CD14-positive monocyte (primary cell): Measurements from ENCODE around the gene HAL. TPM values are rescaled to one million over a fixed set of nuclear protein-coding genes. Genes with fewer than 3 reads are reported as not detected.

Experiments
- DNase-seq, 3 donors: peaks; one replicate each; pipeline ENCODE4 v3.0.0-alpha.2; 2011 to 2022
- H2AFZ ChIP-seq: 2 replicates; pipeline ENCODE4 v1.6.0; 2012; ENCODE audit warnings: mild to moderate bottlenecking, low read depth, low read length, inconsistent platforms; ENCODE audit not compliant: insufficient read depth, poor library complexity, severe bottlenecking
- H3K27ac ChIP-seq, 2 donors: 1 replicate in 1 of 2; 2 replicates in 1 of 2; pipeline ENCODE4 v1.5.1; 2012 to 2013; ENCODE audit warnings: low read length in 2 of 2, control low read depth in 1 of 2, inconsistent platforms in 1 of 2, low read depth in 1 of 2, mild to moderate bottlenecking in 1 of 2
- H3K27me3 ChIP-seq, 2 donors: one replicate each; pipeline versions ENCODE4 v1.6.0 to v1.6.1; 2011 to 2013; ENCODE audit warnings: low read length in 2 of 2; ENCODE audit not compliant: control insufficient read depth in 2 of 2, insufficient read depth in 2 of 2
- H3K36me3 ChIP-seq, 2 donors: replicated peaks in 1 of 2; 1 replicate in 1 of 2; 2 replicates in 1 of 2; pipeline versions ENCODE4 v1.5.1 to v1.6.1; 2012 to 2013; ENCODE audit warnings: low read length in 2 of 2, control low read depth in 1 of 2, inconsistent platforms in 1 of 2, mild to moderate bottlenecking in 1 of 2; ENCODE audit not compliant: insufficient read depth in 2 of 2, control insufficient read depth in 1 of 2
- H3K4me1 ChIP-seq, 2 donors: 1 replicate in 1 of 2; 2 replicates in 1 of 2; pipeline versions ENCODE4 v1.5.1 to v1.6.1; 2012 to 2013; ENCODE audit warnings: low read length in 2 of 2, control low read depth in 1 of 2, inconsistent platforms in 1 of 2, mild to moderate bottlenecking in 1 of 2, moderate library complexity in 1 of 2; ENCODE audit not compliant: insufficient read depth in 2 of 2, control insufficient read depth in 1 of 2
- H3K4me2 ChIP-seq: replicated peaks from 2 replicates; pipeline ENCODE3; 2012; ENCODE audit warnings: low read length, moderate library complexity, mild to moderate bottlenecking; ENCODE audit not compliant: poor library complexity, severe bottlenecking; ENCODE audit errors: extremely low read depth
- H3K4me3 ChIP-seq, 3 experiments: fragments of 200-600 bp in 1 of 3; sonication (generic) in 1 of 3; replicated peaks in 1 of 3; 1 replicate in 2 of 3; 2 replicates in 1 of 3; pipeline ENCODE4 v1.5.1; 2011 to 2013; ENCODE audit warnings: low read length in 3 of 3, mild to moderate bottlenecking in 3 of 3, control low read depth in 2 of 3, low read depth in 2 of 3, inconsistent platforms in 1 of 3, moderate library complexity in 1 of 3
- H3K79me2 ChIP-seq: 2 replicates; pipeline ENCODE4 v1.6.0; 2012; ENCODE audit warnings: mild to moderate bottlenecking, control low read depth, inconsistent platforms, low read length, moderate library complexity; ENCODE audit not compliant: insufficient read depth
- H3K9ac ChIP-seq: 2 replicates; pipeline ENCODE4 v1.6.0; 2017; ENCODE audit warnings: low read length, mild to moderate bottlenecking; ENCODE audit not compliant: insufficient read depth, poor library complexity, severe bottlenecking
- H3K9me3 ChIP-seq, 2 donors: replicated peaks in 1 of 2; 1 replicate in 1 of 2; 2 replicates in 1 of 2; pipeline versions ENCODE4 v1.5.1 to v1.6.1; 2012 to 2013; ENCODE audit warnings: low read length in 2 of 2, control low read depth in 1 of 2; ENCODE audit not compliant: control insufficient read depth in 1 of 2, insufficient read depth in 1 of 2
- H4K20me1 ChIP-seq: 2 replicates; pipeline ENCODE4 v1.6.0; 2012; ENCODE audit warnings: mild to moderate bottlenecking, low read length, control low read depth, moderate library complexity; ENCODE audit not compliant: insufficient read depth
- H3K27ac Mint-ChIP-seq, 7 donors: one replicate each; pipeline ENCODE4 v1.8.0; 2020; ENCODE audit warnings: mild to moderate bottlenecking in 7 of 7, mixed read lengths in 7 of 7, moderate library complexity in 6 of 7, inconsistent platforms in 2 of 7
- H3K27me3 Mint-ChIP-seq, 3 donors: one replicate each; pipeline ENCODE4 v1.8.0; 2021 to 2022; ENCODE audit warnings: low read depth in 3 of 3, mild to moderate bottlenecking in 3 of 3, mixed read lengths in 3 of 3, moderate library complexity in 3 of 3, inconsistent platforms in 1 of 3
- H3K36me3 Mint-ChIP-seq, 2 donors: one replicate each; pipeline ENCODE4 v1.8.0; 2020; ENCODE audit warnings: mixed read lengths in 2 of 2, inconsistent platforms in 1 of 2, mild to moderate bottlenecking in 1 of 2
- H3K4me1 Mint-ChIP-seq: one replicate; pipeline ENCODE4 v1.8.0; 2020; ENCODE audit warnings: mild to moderate bottlenecking, mixed read lengths
- H3K4me3 Mint-ChIP-seq, 2 donors: one replicate each; pipeline ENCODE4 v1.8.0; 2020; ENCODE audit warnings: mild to moderate bottlenecking in 2 of 2, mixed read lengths in 2 of 2, moderate library complexity in 1 of 2
- H3K9me3 Mint-ChIP-seq, 7 donors: one replicate each; pipeline ENCODE4 v1.8.0; 2020 to 2022; ENCODE audit warnings: mixed read lengths in 7 of 7, mild to moderate bottlenecking in 6 of 7, moderate library complexity in 6 of 7, inconsistent platforms in 2 of 7
- WGBS: methylation state at CpG from one replicate; pipeline ENCODE4 v1.1.5; 2013; ENCODE audit warnings: missing lambda C conversion rate; ENCODE audit not compliant: insufficient coverage; 5-methylcytosine and 5-hydroxymethylcytosine counted together
- intact Hi-C, 2 donors: fragments of 100-400 bp; cut with micrococcal nuclease; formaldehyde crosslinking; loops; one replicate each; pipeline versions ENCODE4 v1.15.0 to v1.15.1; 2023
- polyA plus RNA-seq, 3 donors: library from polyadenylated mRNA; depleted of rRNA in 1 of 3; unstranded in 2 of 3; stranded (reverse) in 1 of 3; fragments of 300-500 nt in 2 of 3; fragments of >200 nt in 1 of 3; fragmentation: Illumina TruSeq in 2 of 3; gene quantifications; 1 replicate in 2 of 3; 2 replicates in 1 of 3; pipeline ENCODE4 v1.2.3, GENCODE V29; 2012 to 2021
- TF ChIP-seq, protein P1 (sequence below): fragments of 200-600 bp; IDR thresholded peaks from one replicate; pipeline ENCODE4 v1.8.0; 2022; ENCODE audit warnings: antibody characterized with exemption, mild to moderate bottlenecking

Gene HAL
- polyA plus RNA-seq, 3 donors = 28.0 to 42.0 (median 29.2) TPM

GRCh38 chr12:95960241-95960640, 35.9 kb downstream of the HAL start:
- intact Hi-C loops = no loop called here
- Histone ChIP-seq H4K20me1 (no peaks in the 10 kb centered on the region), H3K79me2 (no peaks in the 10 kb centered on the region), H3K9ac (no peak overlapping the region), H3K4me2 (no peak overlapping the region), H2AFZ (no peak overlapping the region), H3K9me3 (no peaks in the 10 kb centered on the region), H3K27me3 (no peaks in the 10 kb centered on the region), H3K27ac (no peak overlapping the region), H3K4me1 (peaks cover 6 to 9% of the 10 kb centered on the region in 2 donors), H3K36me3 (no peaks in the 10 kb centered on the region), H3K4me3 (no peak overlapping the region)
- no peaks in the 10 kb centered on the region for H3K36me3 Mint-ChIP-seq
- peaks cover 19% of the 10 kb centered on the region for H3K4me1 Mint-ChIP-seq
- no peak overlapping the region for H3K4me3 Mint-ChIP-seq
- H3K27me3 Mint-ChIP-seq = peaks cover 0 to 1% (median 0%) of the 10 kb centered on the region in 3 donors
- 80% methylated on average over 1 of the region's 5 CpGs for WGBS
- DNase-seq = no peak
- TF ChIP-seq, protein P1, sequence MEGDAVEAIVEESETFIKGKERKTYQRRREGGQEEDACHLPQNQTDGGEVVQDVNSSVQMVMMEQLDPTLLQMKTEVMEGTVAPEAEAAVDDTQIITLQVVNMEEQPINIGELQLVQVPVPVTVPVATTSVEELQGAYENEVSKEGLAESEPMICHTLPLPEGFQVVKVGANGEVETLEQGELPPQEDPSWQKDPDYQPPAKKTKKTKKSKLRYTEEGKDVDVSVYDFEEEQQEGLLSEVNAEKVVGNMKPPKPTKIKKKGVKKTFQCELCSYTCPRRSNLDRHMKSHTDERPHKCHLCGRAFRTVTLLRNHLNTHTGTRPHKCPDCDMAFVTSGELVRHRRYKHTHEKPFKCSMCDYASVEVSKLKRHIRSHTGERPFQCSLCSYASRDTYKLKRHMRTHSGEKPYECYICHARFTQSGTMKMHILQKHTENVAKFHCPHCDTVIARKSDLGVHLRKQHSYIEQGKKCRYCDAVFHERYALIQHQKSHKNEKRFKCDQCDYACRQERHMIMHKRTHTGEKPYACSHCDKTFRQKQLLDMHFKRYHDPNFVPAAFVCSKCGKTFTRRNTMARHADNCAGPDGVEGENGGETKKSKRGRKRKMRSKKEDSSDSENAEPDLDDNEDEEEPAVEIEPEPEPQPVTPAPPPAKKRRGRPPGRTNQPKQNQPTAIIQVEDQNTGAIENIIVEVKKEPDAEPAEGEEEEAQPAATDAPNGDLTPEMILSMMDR = no peak
- no peak overlapping the region for H3K27ac Mint-ChIP-seq
- no peaks in the 10 kb centered on the region for H3K9me3 Mint-ChIP-seq

DNA sequence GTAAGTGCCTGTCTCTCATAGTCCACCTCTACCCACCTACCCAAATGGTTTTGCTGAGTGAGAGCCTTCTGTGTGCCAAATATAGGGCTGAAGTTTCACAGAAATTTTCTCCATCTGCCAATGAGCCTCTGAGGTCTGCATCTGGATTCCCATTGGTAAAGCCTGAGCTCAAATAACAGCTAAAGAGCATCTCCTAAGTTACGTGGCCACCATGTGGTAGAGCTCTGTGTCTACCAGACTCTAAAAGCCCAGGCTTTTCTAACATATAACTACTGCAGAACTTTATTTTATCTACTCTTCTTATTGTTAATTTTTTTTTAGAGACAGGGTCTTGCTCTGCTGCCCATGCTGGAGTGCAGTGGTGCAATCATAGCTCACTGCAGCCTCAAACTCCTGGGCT, 37.0 kb downstream of the HAL start:
- no peak overlapping the region for H3K9ac ChIP-seq
- no peaks in the 10 kb centered on the region for H3K9me3 ChIP-seq
- no peak overlapping the region for H3K27ac ChIP-seq
- peaks cover 8% of the 10 kb centered on the region for H3K4me1 Mint-ChIP-seq
- H3K27ac Mint-ChIP-seq = no peak overlapping the region
- H3K36me3 ChIP-seq = no peaks in the 10 kb centered on the region
- no peaks in the 10 kb centered on the region for H3K79me2 ChIP-seq
- no peak overlapping the region for H3K4me3 ChIP-seq
- no peak overlapping the region for H3K4me3 Mint-ChIP-seq
- H4K20me1 ChIP-seq = no peaks in the 10 kb centered on the region
- H3K9me3 Mint-ChIP-seq = no peaks in the 10 kb centered on the region
- no peaks in the 10 kb centered on the region for H3K27me3 ChIP-seq
- H3K4me1 ChIP-seq = no peaks in the 10 kb centered on the region
- TF ChIP-seq, protein P1 = no peak
- H3K4me2 ChIP-seq = no peak overlapping the region
- H3K27me3 Mint-ChIP-seq = peaks cover 0 to 1% (median 0%) of the 10 kb centered on the region in 3 donors
- no peak for DNase-seq
- intact Hi-C loops = no loop called here
- 83% methylated on average over 1 of the region's 1 CpG for whole genome bisulfite sequencing
- H2AFZ ChIP-seq = no peak overlapping the region
- no peaks in the 10 kb centered on the region for H3K36me3 Mint-ChIP-seq
